GM13977 (cell line): ENCODE data around the gene FKBP1A.

ENCODE experiments used
- DNase-seq: peaks from one replicate; pipeline ENCODE4 v3.0.0; 2012; ENCODE audit warnings: low spot score
- in situ Hi-C: fragments of 300-500 bp; cut with MboI; formaldehyde crosslinking; loops from one replicate; pipeline ENCODE4 v1.12.0; 2022; ENCODE audit warnings: low sequenced_read_pairs, low pct_unique_long_range_greater_than_20kb, mixed read lengths, inconsistent platforms; ENCODE audit not compliant: unreplicated experiment
- TF ChIP-seq, protein P1 (sequence below): IDR thresholded peaks from 2 replicates; pipeline ENCODE4 v1.5.1; 2012; ENCODE audit warnings: mild to moderate bottlenecking, control low read depth; ENCODE audit not compliant: insufficient read depth; ENCODE audit errors: extremely low read depth, missing control alignments

Gene FKBP1A

DNA sequence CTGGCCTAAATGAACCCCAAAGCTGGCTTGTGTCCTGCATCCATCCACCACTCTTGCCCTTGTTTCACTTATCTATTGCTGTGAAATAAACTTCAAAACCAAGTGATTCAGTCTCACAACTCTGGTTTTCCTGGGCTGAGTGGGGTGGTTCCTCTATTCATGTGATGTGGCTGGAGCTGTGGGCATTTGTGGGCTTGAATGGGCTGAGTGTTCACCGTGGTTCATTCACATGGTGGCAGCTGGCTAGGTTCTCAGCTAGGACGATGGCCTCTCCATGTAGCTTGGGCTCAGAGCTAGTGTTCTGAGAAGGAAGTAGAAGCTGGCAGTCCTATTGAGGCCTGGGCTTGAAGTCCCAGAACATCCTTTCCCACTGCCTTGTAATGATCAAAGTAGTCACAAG, 30.4 kb downstream of the FKBP1A start:
- no peak for DNase-seq

DNA sequence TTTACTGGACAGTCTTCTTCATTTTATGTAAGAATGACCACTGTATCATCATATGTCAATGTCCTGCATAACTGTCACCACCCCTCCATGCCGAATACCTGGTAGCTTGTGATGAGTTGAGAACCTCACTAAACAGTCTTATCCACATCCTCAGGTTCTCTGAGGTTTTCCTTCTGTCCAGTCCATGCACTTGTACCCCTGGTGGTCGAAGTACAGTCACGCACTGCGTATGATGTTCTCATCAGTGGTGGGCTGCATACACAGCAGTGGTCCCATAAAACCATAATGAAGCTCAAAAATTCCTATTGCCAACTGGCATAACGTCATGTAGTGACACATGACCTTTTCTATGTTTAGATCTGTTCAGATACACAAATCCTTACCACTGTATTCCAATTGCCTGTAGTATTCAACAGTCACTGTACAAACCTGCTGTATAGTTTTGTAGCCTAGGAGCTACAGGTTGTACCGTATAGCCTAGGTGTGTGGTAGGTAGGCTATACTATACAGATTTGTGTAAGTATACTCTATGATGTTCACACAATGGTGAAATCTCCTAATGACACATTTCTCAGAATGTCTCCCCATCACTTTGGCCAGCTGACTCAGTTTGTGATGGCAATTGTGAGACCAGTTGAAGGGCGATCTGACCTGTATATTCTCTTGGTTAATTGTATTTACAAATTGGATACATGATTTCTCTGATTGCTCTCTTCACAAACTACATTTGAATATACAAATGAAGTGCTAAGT, 32.6 kb downstream of the FKBP1A start:
- DNase-seq = no peak
- in situ Hi-C loops = no loop called here
- TF ChIP-seq, protein P1, sequence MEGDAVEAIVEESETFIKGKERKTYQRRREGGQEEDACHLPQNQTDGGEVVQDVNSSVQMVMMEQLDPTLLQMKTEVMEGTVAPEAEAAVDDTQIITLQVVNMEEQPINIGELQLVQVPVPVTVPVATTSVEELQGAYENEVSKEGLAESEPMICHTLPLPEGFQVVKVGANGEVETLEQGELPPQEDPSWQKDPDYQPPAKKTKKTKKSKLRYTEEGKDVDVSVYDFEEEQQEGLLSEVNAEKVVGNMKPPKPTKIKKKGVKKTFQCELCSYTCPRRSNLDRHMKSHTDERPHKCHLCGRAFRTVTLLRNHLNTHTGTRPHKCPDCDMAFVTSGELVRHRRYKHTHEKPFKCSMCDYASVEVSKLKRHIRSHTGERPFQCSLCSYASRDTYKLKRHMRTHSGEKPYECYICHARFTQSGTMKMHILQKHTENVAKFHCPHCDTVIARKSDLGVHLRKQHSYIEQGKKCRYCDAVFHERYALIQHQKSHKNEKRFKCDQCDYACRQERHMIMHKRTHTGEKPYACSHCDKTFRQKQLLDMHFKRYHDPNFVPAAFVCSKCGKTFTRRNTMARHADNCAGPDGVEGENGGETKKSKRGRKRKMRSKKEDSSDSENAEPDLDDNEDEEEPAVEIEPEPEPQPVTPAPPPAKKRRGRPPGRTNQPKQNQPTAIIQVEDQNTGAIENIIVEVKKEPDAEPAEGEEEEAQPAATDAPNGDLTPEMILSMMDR = no peak

More for the DNA sequence above, 30.4 kb downstream of the FKBP1A start:
- TF ChIP-seq, protein P1 = no peak
- in situ Hi-C loops = no loop called here

GRCh38 chr20:1357921-1358671, 34.8 kb downstream of the FKBP1A start:
- in situ Hi-C loops = no loop called here
- TF ChIP-seq, protein P1 = no peak
- DNase-seq = no peak

GRCh38 chr20:1353956-1354355, 38.9 kb downstream of the FKBP1A start:
- TF ChIP-seq, protein P1 = no peak
- in situ Hi-C loops = no loop called here
- DNase-seq = no peak

- TF ChIP-seq, protein P1 = no peak
- in situ Hi-C loops = no loop called here
These were observed 46.4 kb downstream of the FKBP1A start for GRCh38 chr20:1346315-1346969.

DNA sequence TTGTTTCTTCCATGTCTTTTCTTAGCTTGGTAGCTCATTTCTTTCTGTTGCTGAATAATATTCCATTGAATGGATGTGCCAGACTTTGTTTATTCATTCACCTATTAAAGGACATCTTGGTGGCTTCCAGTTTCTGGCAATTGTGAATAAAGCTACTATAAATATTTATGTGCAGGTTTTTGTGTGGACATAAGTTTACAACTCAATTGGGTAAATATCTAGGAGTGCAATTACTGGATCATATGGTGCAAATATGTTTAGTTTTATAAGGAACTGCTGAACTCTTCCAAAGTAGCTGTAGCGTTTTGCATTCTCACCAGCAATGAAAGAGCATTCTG, 47.1 kb downstream of the FKBP1A start:
- no peak for DNase-seq
- in situ Hi-C loops = no loop called here
- TF ChIP-seq, protein P1 = no peak

More at GRCh38 chr20:1346315-1346969, 46.4 kb downstream of the FKBP1A start:
- DNase-seq = no peak
